ENCODE measurements around the gene RNPS1. TPM values are rescaled to one million over a fixed set of nuclear protein-coding genes. Genes with fewer than 3 reads are reported as not detected.

The RNPS1 gene
- total RNA-seq, 2 donors from 2014 or later: 289 to 296 TPM

- no peaks in the 10 kb centered on the region for H3K9me3 Mint-ChIP-seq
- H3K27ac Mint-ChIP-seq: no peak overlapping the region
- peaks cover 0 to 12% of the 10 kb centered on the region in 2 donors for H3K36me3 Mint-ChIP-seq
- no peak for DNase-seq (ENCODE audit: low spot score in 2 of 2)
- no peak for ATAC-seq
These were observed 33.8 kb downstream of the RNPS1 start for GRCh38 chr16:2233872-2234812.

- DNase-seq (ENCODE audit: low spot score in 2 of 2) (no peak), ATAC-seq (no peak)
- H3K27ac Mint-ChIP-seq: no peak overlapping the region
- H3K9me3 Mint-ChIP-seq: no peaks in the 10 kb centered on the region
- peaks cover 0 to 12% of the 10 kb centered on the region in 2 donors for H3K36me3 Mint-ChIP-seq
These were observed 34.7 kb downstream of the RNPS1 start for GRCh38 chr16:2233046-2233775.

GRCh38 chr16:2232094-2232990 lies 35.6 kb downstream of the RNPS1 start:
- Mint-ChIP-seq H3K27ac (no peak overlapping the region), H3K36me3 (peaks cover 0 to 12% of the 10 kb centered on the region in 2 donors), H3K9me3 (no peaks in the 10 kb centered on the region)
- ATAC-seq (no peak), DNase-seq (ENCODE audit: low spot score in 2 of 2) (no peak)

- Mint-ChIP-seq H3K9me3 (no peaks in the 10 kb centered on the region), H3K27ac (no peak overlapping the region), H3K36me3 (peaks cover 0 to 12% of the 10 kb centered on the region in 2 donors)
- ATAC-seq (no peak), DNase-seq (ENCODE audit: low spot score in 2 of 2) (no peak)
These were observed 36.7 kb downstream of the RNPS1 start for GRCh38 chr16:2231016-2231931.

- DNase-seq (ENCODE audit: low spot score in 2 of 2) (no peak), ATAC-seq (no peak)
- H3K36me3 Mint-ChIP-seq: peaks cover 0 to 11% of the 10 kb centered on the region in 2 donors
- no peak overlapping the region for H3K27ac Mint-ChIP-seq
- no peaks in the 10 kb centered on the region for H3K9me3 Mint-ChIP-seq
These were observed 37.5 kb downstream of the RNPS1 start for GRCh38 chr16:2230376-2230775.

GRCh38 chr16:2229632-2230250 lies 38.2 kb downstream of the RNPS1 start:
- Mint-ChIP-seq H3K9me3 (no peaks in the 10 kb centered on the region), H3K27ac (no peak overlapping the region), H3K36me3 (peaks cover 0 to 7% of the 10 kb centered on the region in 2 donors)
- ATAC-seq (no peak), DNase-seq (ENCODE audit: low spot score in 2 of 2) (no peak)

GRCh38 chr16:2229091-2229490 lies 38.8 kb downstream of the RNPS1 start:
- Mint-ChIP-seq H3K27ac (peak overlapping the region in 1 of 2 donors; percentile 36), H3K9me3 (no peaks in the 10 kb centered on the region), H3K36me3 (peaks cover 0 to 7% of the 10 kb centered on the region in 2 donors)
- DNase-seq (ENCODE audit: low spot score in 2 of 2) (no peak), ATAC-seq (no peak)

- DNase-seq (ENCODE audit: low spot score in 2 of 2) (no peak), ATAC-seq (no peak)
- H3K9me3 Mint-ChIP-seq: no peaks in the 10 kb centered on the region
- no peak overlapping the region for H3K27ac Mint-ChIP-seq
- peaks cover 0 to 7% of the 10 kb centered on the region in 2 donors for H3K36me3 Mint-ChIP-seq
These were observed 39.6 kb downstream of the RNPS1 start for GRCh38 chr16:2228161-2228824.

GRCh38 chr16:2226918-2227317 lies 41.0 kb downstream of the RNPS1 start:
- no peak for ATAC-seq
- no peaks in the 10 kb centered on the region for H3K9me3 Mint-ChIP-seq
- H3K36me3 Mint-ChIP-seq: peaks cover 0 to 7% of the 10 kb centered on the region in 2 donors
- no peak for DNase-seq (ENCODE audit: low spot score in 2 of 2)
- peak overlapping the region in 1 of 2 donors; percentile 8 for H3K27ac Mint-ChIP-seq

GRCh38 chr16:2226245-2226793 lies 41.6 kb downstream of the RNPS1 start:
- no peak overlapping the region for H3K27ac Mint-ChIP-seq
- H3K36me3 Mint-ChIP-seq: peaks cover 0 to 7% of the 10 kb centered on the region in 2 donors
- DNase-seq (ENCODE audit: low spot score in 2 of 2): no peak
- no peak for ATAC-seq
- H3K9me3 Mint-ChIP-seq: no peaks in the 10 kb centered on the region

GRCh38 chr16:2223942-2224486 lies 43.9 kb downstream of the RNPS1 start:
- ATAC-seq (peak; percentile 7 to 17), DNase-seq (ENCODE audit: low spot score in 2 of 2) (peak in 1 of 2 donors; percentile 40)
- Mint-ChIP-seq H3K9me3 (no peaks in the 10 kb centered on the region), H3K27ac (peak overlapping the region; percentile 80 to 81), H3K36me3 (no peaks in the 10 kb centered on the region)

GRCh38 chr16:2223221-2223941 lies 44.5 kb downstream of the RNPS1 start, which contains the start of gene E4F1:
TSS of gene E4F1 (plus strand) at chr16:2223591. CDS start at chr16:2223614, 23 bp downstream.
- peak within 1 kb of the TSS; percentile 80 to 81 for H3K27ac Mint-ChIP-seq
- H3K9me3 Mint-ChIP-seq: no peaks in the 10 kb centered on the region
- DNase-seq (ENCODE audit: low spot score in 2 of 2) (peak; percentile 99), ATAC-seq (peak; percentile 98 to 99)
- no peaks in the 10 kb centered on the region for H3K36me3 Mint-ChIP-seq

GRCh38 chr16:2216330-2216729 lies 51.6 kb downstream of the RNPS1 start:
- peak overlapping the region; percentile 36 to 91 for H3K27ac Mint-ChIP-seq
- no peaks in the 10 kb centered on the region for H3K9me3 Mint-ChIP-seq
- H3K36me3 Mint-ChIP-seq: peaks cover 12 to 21% of the 10 kb centered on the region in 2 donors
- DNase-seq (ENCODE audit: low spot score in 2 of 2) (no peak), ATAC-seq (no peak)

GRCh38 chr16:2214719-2214968 lies 53.3 kb downstream of the RNPS1 start, which contains the start of gene PGP:
TSS of gene PGP (minus strand) at chr16:2214840. CDS start at chr16:2214777, 63 bp downstream.
- no peaks in the 10 kb centered on the region for H3K9me3 Mint-ChIP-seq
- peak; percentile 86 to 92 for ATAC-seq
- peak within 1 kb of the TSS; percentile 91 for H3K27ac Mint-ChIP-seq
- H3K36me3 Mint-ChIP-seq: peaks cover 12 to 21% of the 10 kb centered on the region in 2 donors
- DNase-seq (ENCODE audit: low spot score in 2 of 2): no peak

All from activated naive CD4-positive, alpha-beta T cell treated with anti-CD3 and anti-CD28 coated beads, Interleukin-2, amount 50 U/mL, for 72 hours (primary cell).